ENCODE data around the gene CCDC149. TPM values are rescaled to one million over a fixed set of nuclear protein-coding genes. Genes with fewer than 3 reads are reported as not detected.
A peak's percentile ranks its signal among the peaks of the same experiment; 100 is the strongest.
"Not testable (repeated sequence)": the region's sequence is repeated elsewhere in the genome, so short reads cannot be mapped to it uniquely, and the experiment has no call there.

Gene CCDC149
- polyA plus RNA-seq, 3 donors from 2014 or later = 0.20 TPM; not detected in 2

DNA sequence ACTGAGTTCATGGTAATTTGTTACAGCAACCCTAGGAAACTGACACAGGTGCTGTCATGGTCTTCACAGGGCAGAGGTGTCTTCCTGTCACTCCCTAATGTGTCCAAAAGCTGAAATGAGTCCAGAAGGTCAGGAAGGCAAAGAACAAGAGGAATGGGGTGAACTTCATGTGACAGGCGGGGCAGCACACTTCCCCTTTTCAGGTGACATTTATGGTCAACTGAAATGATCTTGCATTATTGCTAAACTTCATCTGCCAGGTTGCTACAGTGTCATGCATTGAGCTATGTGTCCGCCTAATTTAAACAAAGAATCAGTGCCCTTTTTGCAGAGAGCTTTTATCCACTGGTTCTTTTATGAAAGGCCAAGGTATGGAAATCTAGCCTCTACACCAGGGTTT, 15.9 kb upstream of the CCDC149 start:
- Mint-ChIP-seq H3K4me1 (no peaks in the 10 kb centered on the region), H3K27me3 (ENCODE audit: low read depth in 3 of 3) (peaks cover 0 to 2% (median 0%) of the 10 kb centered on the region in 3 donors), H3K9me3 (peaks cover 0 to 2% (median 0%) of the 10 kb centered on the region in 6 donors), H3K27ac (no peak overlapping the region), H3K36me3 (no peaks in the 10 kb centered on the region), H3K4me3 (no peak overlapping the region)
- DNase-seq = no peak

DNA sequence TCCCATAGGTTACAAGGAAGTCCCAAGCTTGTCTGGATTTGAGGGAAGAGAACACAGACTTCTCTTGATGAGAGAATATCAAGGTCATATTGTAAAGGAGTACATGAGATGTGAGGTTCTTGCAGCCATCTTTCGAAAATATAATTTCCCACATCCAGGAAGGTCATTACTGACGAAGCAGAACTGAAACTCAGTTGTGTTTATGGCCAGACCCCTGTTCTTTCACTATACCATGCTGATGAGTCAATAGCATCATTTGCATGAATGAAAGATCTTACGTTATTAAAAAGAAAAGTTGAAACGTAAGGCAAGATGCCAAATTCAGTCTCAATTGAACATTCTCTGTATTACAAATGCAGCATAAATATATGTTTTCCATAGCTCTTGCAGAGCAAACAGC, 14.2 kb upstream of the CCDC149 start:
- Mint-ChIP-seq H3K27ac (no peak overlapping the region), H3K36me3 (no peaks in the 10 kb centered on the region), H3K4me1 (no peaks in the 10 kb centered on the region), H3K9me3 (peaks cover 0 to 4% (median under 1%) of the 10 kb centered on the region in 6 donors), H3K4me3 (no peak overlapping the region), H3K27me3 (ENCODE audit: low read depth in 3 of 3) (peaks cover 0 to 2% (median 1%) of the 10 kb centered on the region in 3 donors)
- DNase-seq = no peak

GRCh38 chr4:24924309-24924781, 11.5 kb upstream of the CCDC149 start:
- no peak overlapping the region for H3K4me3 Mint-ChIP-seq
- H3K27ac Mint-ChIP-seq = no peak overlapping the region
- H3K36me3 Mint-ChIP-seq = no peaks in the 10 kb centered on the region
- peaks cover 0 to 8% (median 2%) of the 10 kb centered on the region in 6 donors for H3K9me3 Mint-ChIP-seq
- no peak for DNase-seq
- H3K4me1 Mint-ChIP-seq = no peaks in the 10 kb centered on the region
- H3K27me3 Mint-ChIP-seq (ENCODE audit: low read depth in 3 of 3) = peaks cover 0 to 3% (median 2%) of the 10 kb centered on the region in 3 donors

DNA sequence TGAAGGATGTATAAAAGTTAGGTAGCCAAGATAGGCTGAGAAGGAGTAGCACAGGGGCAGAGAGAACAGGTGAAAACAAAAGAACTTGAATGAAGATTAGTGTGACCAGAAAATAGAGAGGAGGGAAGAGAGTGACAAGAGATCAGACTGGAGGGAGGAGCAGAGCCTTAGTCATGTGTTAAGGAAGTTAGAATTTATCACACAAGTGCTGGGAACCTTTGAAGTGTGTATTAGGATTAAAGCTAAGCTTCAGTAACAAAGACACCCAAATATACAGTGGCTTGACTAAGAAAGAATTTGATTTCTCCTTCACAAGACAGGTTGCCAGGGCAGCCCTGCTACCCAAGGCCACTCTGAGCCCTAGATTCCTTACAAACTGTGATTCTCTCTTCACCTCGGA, 10.7 kb upstream of the CCDC149 start:
- no peak overlapping the region for H3K4me3 Mint-ChIP-seq
- H3K4me1 Mint-ChIP-seq = no peaks in the 10 kb centered on the region
- H3K27me3 Mint-ChIP-seq (ENCODE audit: low read depth in 3 of 3) = peaks cover 0 to 3% (median 2%) of the 10 kb centered on the region in 3 donors
- peaks cover 0 to 8% (median 4%) of the 10 kb centered on the region in 6 donors for H3K9me3 Mint-ChIP-seq
- H3K27ac Mint-ChIP-seq = no peak overlapping the region
- DNase-seq = no peak
- H3K36me3 Mint-ChIP-seq = no peaks in the 10 kb centered on the region

DNA sequence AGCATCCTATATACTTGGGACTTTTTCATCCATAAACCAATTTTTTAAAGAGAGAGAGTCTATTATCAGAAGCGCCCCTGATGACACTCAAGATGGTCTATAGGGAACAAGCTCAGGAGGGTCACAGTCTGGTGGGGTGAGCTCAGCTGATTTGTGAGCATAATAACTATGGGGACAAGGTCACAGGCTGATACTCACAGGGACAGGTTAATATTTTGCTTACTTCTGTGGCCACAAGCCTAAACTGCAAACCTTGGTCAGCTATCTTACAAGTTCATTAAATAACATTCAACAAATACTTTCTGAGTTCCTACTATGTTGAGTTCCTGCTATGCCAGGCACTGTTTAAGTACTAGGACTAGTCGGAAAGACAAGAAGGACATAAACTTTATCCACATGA, 10.2 kb upstream of the CCDC149 start:
- no peak for DNase-seq
- Mint-ChIP-seq H3K27me3 (ENCODE audit: low read depth in 3 of 3) (peaks cover 0 to 3% (median 2%) of the 10 kb centered on the region in 3 donors), H3K27ac (no peak overlapping the region), H3K36me3 (no peaks in the 10 kb centered on the region), H3K4me1 (no peaks in the 10 kb centered on the region), H3K9me3 (peaks cover 0 to 8% (median 4%) of the 10 kb centered on the region in 6 donors), H3K4me3 (no peak overlapping the region)

GRCh38 chr4:24922416-24922815, 9.6 kb upstream of the CCDC149 start:
- H3K4me1 Mint-ChIP-seq = no peaks in the 10 kb centered on the region
- peaks cover 0 to 6% (median 3%) of the 10 kb centered on the region in 3 donors for H3K27me3 Mint-ChIP-seq (ENCODE audit: low read depth in 3 of 3)
- peaks cover 0 to 8% (median 4%) of the 10 kb centered on the region in 6 donors for H3K9me3 Mint-ChIP-seq
- H3K4me3 Mint-ChIP-seq = no peak overlapping the region
- no peak overlapping the region for H3K27ac Mint-ChIP-seq
- DNase-seq = no peak
- no peaks in the 10 kb centered on the region for H3K36me3 Mint-ChIP-seq

- no peak overlapping the region for H3K27ac Mint-ChIP-seq
Measured at GRCh38 chr4:24921491-24921890, 8.6 kb upstream of the CCDC149 start.

DNA sequence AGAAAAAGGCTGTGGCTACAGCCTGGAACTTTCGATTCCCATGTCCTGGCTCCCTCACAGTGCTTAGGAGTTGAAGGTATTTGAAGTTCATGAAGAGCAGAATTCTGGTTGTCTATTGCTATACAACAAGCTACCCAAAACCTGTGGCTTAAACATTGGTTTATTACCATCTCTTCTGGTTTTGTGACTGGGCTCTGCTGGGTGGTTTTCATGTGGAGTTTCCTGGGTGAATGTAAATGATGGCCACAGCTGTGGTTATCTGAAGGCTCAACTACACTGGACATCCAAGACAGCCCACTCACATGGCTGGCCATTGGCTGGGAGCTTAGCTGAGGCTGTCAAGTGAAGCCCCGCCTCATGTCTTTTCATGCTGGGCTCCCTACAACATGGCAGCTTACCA, 7.2 kb upstream of the CCDC149 start:
- H3K4me3 Mint-ChIP-seq = no peak overlapping the region
- no peaks in the 10 kb centered on the region for H3K4me1 Mint-ChIP-seq
- no peak for DNase-seq
- peaks cover 0 to 8% (median 3%) of the 10 kb centered on the region in 6 donors for H3K9me3 Mint-ChIP-seq
- peaks cover 1 to 4% (median 3%) of the 10 kb centered on the region in 3 donors for H3K27me3 Mint-ChIP-seq (ENCODE audit: low read depth in 3 of 3)
- H3K36me3 Mint-ChIP-seq = no peaks in the 10 kb centered on the region
- H3K27ac Mint-ChIP-seq = no peak overlapping the region

More at GRCh38 chr4:24921491-24921890, 8.6 kb upstream of the CCDC149 start:
- DNase-seq = no peak
- H3K27me3 Mint-ChIP-seq (ENCODE audit: low read depth in 3 of 3) = peaks cover 1 to 6% (median 3%) of the 10 kb centered on the region in 3 donors
- no peaks in the 10 kb centered on the region for H3K4me1 Mint-ChIP-seq
- no peaks in the 10 kb centered on the region for H3K36me3 Mint-ChIP-seq
- H3K4me3 Mint-ChIP-seq = no peak overlapping the region
- H3K9me3 Mint-ChIP-seq = peaks cover 0 to 8% (median 4%) of the 10 kb centered on the region in 6 donors

DNA sequence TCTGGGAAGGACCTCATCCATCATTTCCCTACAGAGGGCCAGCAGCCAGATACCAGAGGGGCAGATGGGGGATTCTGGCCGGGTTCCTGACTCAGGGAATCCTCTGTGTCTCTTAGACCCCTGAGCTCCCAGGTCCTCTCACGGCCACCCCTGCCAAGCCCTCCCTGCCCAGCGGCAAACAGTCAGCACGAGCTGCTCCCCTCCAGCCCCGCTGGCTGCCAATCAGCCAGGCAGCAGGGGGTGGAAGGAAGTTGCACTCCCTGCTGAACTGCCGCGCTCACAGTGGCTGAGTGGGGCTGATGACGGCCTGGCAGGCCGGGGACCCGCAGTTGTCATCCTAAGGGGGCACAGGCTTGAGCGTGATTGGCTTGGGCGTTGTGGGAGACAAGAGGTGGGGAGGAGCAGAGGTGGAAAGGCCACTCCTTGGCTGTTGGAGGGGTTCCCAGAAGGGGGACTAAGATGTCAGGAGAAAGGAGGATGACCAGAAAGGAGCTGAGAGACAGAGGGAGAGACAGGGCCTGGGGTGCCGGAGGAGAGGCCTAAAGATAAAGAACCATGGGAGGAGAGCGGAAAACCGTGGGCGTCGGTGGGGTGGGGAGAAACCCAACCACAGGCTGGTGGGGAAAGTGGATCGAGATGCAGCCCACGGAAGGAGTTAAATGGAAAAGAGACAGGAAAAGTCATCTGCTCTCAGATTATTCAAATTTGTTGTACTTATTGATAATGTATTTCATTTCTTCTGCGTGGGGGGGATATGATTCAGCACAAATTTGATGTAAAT, 4.4 kb upstream of the CCDC149 start:
- H3K4me1 Mint-ChIP-seq = peaks cover 2 to 5% of the 10 kb centered on the region in 2 donors
- peaks cover 2 to 6% (median 4%) of the 10 kb centered on the region in 3 donors for H3K27me3 Mint-ChIP-seq (ENCODE audit: low read depth in 3 of 3)
- H3K4me3 Mint-ChIP-seq = no peak overlapping the region
- H3K9me3 Mint-ChIP-seq = peaks cover 0 to 6% (median 2%) of the 10 kb centered on the region in 6 donors
- no peaks in the 10 kb centered on the region for H3K36me3 Mint-ChIP-seq
- no peak for DNase-seq
- no peak overlapping the region for H3K27ac Mint-ChIP-seq

- Mint-ChIP-seq H3K4me3 (no peak overlapping the region), H3K27me3 (ENCODE audit: low read depth in 3 of 3) (peaks cover 2 to 15% (median 4%) of the 10 kb centered on the region in 3 donors)
Measured at GRCh38 chr4:24915121-24915922, 2.5 kb upstream of the CCDC149 start.

DNA sequence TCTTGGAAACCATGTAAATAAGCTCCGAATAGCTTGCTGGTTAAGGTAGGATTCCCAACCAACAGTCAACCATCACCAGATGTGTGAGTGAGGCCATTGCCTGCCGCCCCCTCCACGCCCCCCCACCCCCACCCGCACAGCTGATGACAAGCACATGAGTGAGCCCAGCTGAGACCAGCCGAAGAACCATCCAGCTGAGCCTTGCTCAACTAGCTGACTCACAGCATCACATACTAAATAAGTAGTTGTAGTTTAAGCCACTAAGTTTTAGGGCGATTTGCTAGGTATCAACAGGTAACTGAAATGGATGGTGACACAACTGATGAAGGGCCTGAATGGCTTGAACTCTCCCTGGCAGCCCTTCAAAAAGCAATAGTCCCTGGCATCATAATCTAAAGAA, 1.6 kb upstream of the CCDC149 start:
- H3K27me3 Mint-ChIP-seq (ENCODE audit: low read depth in 3 of 3) = peaks cover 0 to 15% (median 4%) of the 10 kb centered on the region in 3 donors
- H3K36me3 Mint-ChIP-seq = no peaks in the 10 kb centered on the region
- peaks cover 2 to 5% of the 10 kb centered on the region in 2 donors for H3K4me1 Mint-ChIP-seq
- no peak overlapping the region for H3K27ac Mint-ChIP-seq
- peaks cover 0 to 8% (median 3%) of the 10 kb centered on the region in 6 donors for H3K9me3 Mint-ChIP-seq
- no peak overlapping the region for H3K4me3 Mint-ChIP-seq
- no peak for DNase-seq

More at GRCh38 chr4:24915121-24915922, 2.5 kb upstream of the CCDC149 start:
- Mint-ChIP-seq H3K27ac (no peak overlapping the region), H3K36me3 (no peaks in the 10 kb centered on the region), H3K9me3 (peaks cover 0 to 10% (median 0%) of the 10 kb centered on the region in 6 donors), H3K4me1 (peaks cover 2 to 5% of the 10 kb centered on the region in 2 donors)
- no peak for DNase-seq

DNA sequence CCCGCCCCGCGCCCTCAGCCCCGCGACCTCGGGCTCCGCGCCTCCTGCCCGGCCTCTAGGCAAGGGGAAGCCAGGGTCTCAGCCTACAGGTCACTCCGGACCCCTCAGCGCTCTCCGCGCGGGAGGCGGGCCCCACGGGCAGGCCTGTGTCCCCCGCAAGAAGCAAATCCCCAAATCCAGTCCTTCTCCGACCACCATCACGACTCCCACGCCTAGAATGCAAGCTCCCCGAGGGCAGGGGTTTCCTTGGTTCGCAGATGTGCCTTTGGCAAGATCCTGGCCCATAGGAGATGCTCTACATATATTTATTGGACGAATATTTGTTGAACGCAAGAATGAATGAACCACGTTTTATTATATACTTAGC, 260 bp upstream of the CCDC149 start:
- Mint-ChIP-seq H3K9me3 (peaks cover 0 to 4% (median 2%) of the 10 kb centered on the region in 6 donors), H3K27me3 (ENCODE audit: low read depth in 3 of 3) (peaks cover 0 to 15% (median 5%) of the 10 kb centered on the region in 3 donors), H3K4me1 (peaks cover 2 to 5% of the 10 kb centered on the region in 2 donors), H3K4me3 (peak overlapping the region; percentile 46 to 86 (median 72)), H3K36me3 (no peaks in the 10 kb centered on the region), H3K27ac (peak overlapping the region in 1 of 6 donors; percentile 33)
- no peak for DNase-seq

DNA sequence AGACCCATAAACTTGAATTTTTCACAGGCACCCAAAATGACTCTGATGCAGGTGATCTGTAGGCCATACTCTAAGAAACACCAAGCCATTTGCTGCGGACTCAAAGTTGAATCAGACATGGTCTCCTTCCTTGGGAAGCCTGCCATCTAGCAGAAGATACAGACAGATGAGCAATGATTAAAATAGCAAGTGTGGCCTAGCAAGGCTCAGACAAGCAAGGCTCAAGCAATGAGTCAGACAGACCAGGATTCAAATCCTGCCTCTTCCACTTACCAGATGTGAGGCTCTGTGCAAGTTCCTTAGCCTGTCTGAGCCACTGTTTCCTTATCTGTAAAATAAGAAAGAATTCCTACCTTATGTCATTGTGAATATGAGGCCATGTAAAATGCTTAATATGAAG, 2.3 kb downstream of the CCDC149 start:
- peaks cover 2 to 5% of the 10 kb centered on the region in 2 donors for H3K4me1 Mint-ChIP-seq
- peaks cover 0 to 4% (median 2%) of the 10 kb centered on the region in 6 donors for H3K9me3 Mint-ChIP-seq
- no peak for DNase-seq
- no peak overlapping the region for H3K27ac Mint-ChIP-seq
- H3K4me3 Mint-ChIP-seq = no peak overlapping the region
- H3K36me3 Mint-ChIP-seq = no peaks in the 10 kb centered on the region
- H3K27me3 Mint-ChIP-seq (ENCODE audit: low read depth in 3 of 3) = peaks cover 0 to 11% (median 4%) of the 10 kb centered on the region in 3 donors

GRCh38 chr4:24909606-24910005, 3.2 kb downstream of the CCDC149 start:
- not testable (repeated sequence) for H3K9me3 Mint-ChIP-seq, H3K4me3 Mint-ChIP-seq, H3K4me1 Mint-ChIP-seq, H3K36me3 Mint-ChIP-seq, DNase-seq
- Mint-ChIP-seq H3K27me3 (ENCODE audit: low read depth in 3 of 3) (peaks cover 0 to 11% (median 4%) of the 10 kb centered on the region in 3 donors), H3K27ac (peak overlapping the region in 1 of 6 donors; percentile 12)

Data from immature natural killer cell (primary cell).